Activated CD8-positive, alpha-beta memory T cell treated with anti-CD3 and anti-CD28 coated beads for 4 hours (primary cell): ENCODE data around the gene SH2D3A.

Experiments
- DNase-seq, 2 donors: peaks; one replicate each; pipeline ENCODE4 v3.0.0-alpha.2; 2020; ENCODE audit warnings: low read depth in 2 of 2

The SH2D3A gene

GRCh38 chr19:6708346-6708745, 58.9 kb downstream of the SH2D3A start:
- DNase-seq: no peak

- DNase-seq: no peak
Measured at GRCh38 chr19:6707658-6708018, 59.6 kb downstream of the SH2D3A start.

DNA sequence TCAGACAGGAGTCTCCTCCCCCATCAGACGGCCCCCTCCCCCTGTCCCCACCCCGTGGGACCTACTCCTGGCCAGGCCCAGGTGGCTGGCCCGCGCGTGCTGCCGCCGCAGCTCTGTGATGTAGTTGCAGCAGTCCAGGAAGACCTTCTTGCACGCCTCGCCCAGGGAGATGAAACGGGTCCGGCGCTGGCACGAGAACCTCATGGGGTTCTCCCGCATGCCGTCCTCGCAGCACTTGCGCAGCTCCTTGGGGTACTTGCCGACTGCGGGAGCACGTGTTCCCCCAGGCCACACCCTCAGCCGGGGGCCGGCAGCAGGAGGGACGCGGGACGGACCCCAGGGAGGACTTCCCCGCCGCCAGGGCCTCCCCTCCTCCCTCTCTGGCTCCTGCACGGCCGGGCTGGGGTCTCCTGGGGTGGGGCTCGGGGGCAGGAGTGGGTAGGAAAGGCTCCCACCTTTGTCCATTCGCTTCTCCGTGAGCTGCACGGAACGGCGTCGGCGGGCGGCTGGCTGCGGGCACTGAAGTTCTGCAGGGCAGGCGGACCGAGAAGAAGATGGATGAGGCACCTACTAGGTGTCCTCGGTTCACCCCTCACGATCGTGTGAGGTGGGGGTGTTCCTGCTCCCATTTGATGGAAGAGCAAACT, 60.1 kb downstream of the SH2D3A start:
- no peak for DNase-seq

DNA sequence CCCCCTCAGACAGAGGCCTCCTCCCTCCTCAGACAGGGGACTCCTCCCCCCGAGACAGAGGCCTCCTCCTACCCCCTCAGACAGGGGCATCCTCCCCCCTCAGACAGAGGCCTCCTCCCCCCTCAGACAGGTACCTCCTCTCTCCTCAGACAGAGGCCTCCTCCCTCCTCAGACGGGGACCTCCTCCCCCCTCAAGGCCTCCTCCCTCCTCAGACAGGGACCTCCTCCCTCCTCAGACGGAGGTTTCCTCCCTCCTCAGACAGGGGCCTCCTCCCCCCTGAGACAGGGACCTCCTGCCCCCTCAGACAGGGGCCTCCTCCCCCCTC, 60.6 kb downstream of the SH2D3A start:
- DNase-seq: no peak

DNA sequence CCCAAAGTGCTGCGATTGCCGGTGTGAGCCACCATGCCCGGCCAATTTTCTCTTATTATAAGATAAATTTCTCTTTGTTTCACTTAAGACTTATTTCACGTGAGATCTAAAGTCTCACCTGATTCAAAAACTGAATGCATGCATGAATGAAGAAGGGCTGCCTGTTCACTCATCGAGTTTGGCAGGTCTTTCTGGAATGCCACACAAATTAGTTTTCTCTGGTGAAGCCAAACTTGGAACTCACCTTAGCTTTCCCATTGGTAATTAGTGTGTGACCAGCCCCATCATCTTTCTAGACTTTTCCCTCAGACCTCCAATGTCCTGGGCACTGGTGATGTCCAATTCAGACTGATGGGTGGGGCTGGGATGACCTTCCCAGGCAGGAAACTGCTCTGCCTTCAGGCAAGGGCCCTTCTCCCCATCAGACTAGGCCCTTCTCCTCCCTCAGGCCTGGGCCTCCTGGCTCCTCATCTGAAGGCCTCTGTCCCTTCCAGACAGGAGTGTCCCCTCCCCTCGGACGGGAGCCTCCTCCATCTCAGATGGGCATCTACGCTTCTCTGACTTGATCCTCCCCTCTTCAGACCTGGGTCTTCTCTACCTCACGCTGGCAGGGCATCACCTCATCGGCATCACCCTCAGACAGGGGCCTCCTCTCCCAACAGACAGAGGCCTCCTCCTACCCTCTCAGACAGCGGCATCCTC, 61.2 kb downstream of the SH2D3A start:
- DNase-seq: no peak
